A673 (cell line): ENCODE results near the gene DYRK1A. TPM values are rescaled to one million over a fixed set of nuclear protein-coding genes. Genes with fewer than 3 reads are reported as not detected.

ENCODE experiments used
- BruUV-seq: library from RNA; stranded (reverse); fragments of 400-500 nt; replicated peaks from 2 replicates; lab custom pipeline; 2021; lab: Mats Ljungman, UMichigan
- CTCF ChIA-PET: fragments of 300-600 bp; sonication (Branson Sonifier 250); formaldehyde crosslinking; loops from one replicate; lab custom pipeline; 2022; ENCODE audit warnings: antibody characterized with exemption; lab: Charles Lee
- POLR2A ChIA-PET: fragments of 300-600 bp; sonication (Branson Sonifier 250); formaldehyde crosslinking; loops from one replicate; lab custom pipeline; 2022; ENCODE audit warnings: antibody characterized with exemption; ENCODE audit not compliant: low non-redundant PET; lab: Charles Lee
- DNase-seq: peaks from one replicate; pipeline ENCODE4 v3.0.0-alpha.2; 2015; ENCODE audit warnings: low spot score
- H3K27ac ChIP-seq: fragments of 200-600 bp; sonication (generic); 2 replicates; pipeline ENCODE4 v1.5.1; 2016; ENCODE audit warnings: mixed run types, low read depth, mild to moderate bottlenecking, mixed read lengths, antibody characterized with exemption, low read length; ENCODE audit not compliant: poor library complexity, severe bottlenecking
- H3K27me3 ChIP-seq: fragments of 200-600 bp; sonication (generic); replicated peaks from 2 replicates; pipeline ENCODE4 v1.6.1; 2017; ENCODE audit warnings: mixed run types, low read depth, mild to moderate bottlenecking, mixed read lengths, antibody characterized with exemption, low read length; ENCODE audit not compliant: insufficient read depth, poor library complexity
- H3K36me3 ChIP-seq: fragments of 200-600 bp; sonication (generic); 2 replicates; pipeline ENCODE4 v1.6.1; 2016; ENCODE audit warnings: mixed run types, mild to moderate bottlenecking, mixed read lengths, antibody characterized with exemption, low read length; ENCODE audit not compliant: insufficient read depth, poor library complexity, severe bottlenecking
- H3K4me1 ChIP-seq: fragments of 200-600 bp; sonication (generic); 2 replicates; pipeline ENCODE4 v1.6.1; 2017; ENCODE audit warnings: mixed run types, mild to moderate bottlenecking, mixed read lengths, antibody characterized with exemption, low read length; ENCODE audit not compliant: insufficient read depth, poor library complexity, severe bottlenecking
- H3K4me3 ChIP-seq: fragments of 200-600 bp; sonication (generic); 2 replicates; pipeline ENCODE4 v1.5.1; 2016; ENCODE audit warnings: low read depth, mixed run types, mild to moderate bottlenecking, mixed read lengths, low read length; ENCODE audit not compliant: poor library complexity, severe bottlenecking
- H3K9me3 ChIP-seq: fragments of 200-600 bp; sonication (generic); 2 replicates; pipeline ENCODE4 v1.6.1; 2016; ENCODE audit warnings: mixed run types, low read depth, mild to moderate bottlenecking, mixed read lengths, antibody characterized with exemption, low read length; ENCODE audit not compliant: poor library complexity, severe bottlenecking
- CTCF ChIP-seq: fragments of 300-800, 200-600 bp; sonication (generic); conservative IDR thresholded peaks from 2 replicates; pipeline ENCODE4 v1.5.1; 2017; ENCODE audit warnings: low read depth, mild to moderate bottlenecking, antibody characterized with exemption, low read length, moderate library complexity, mixed read lengths
- EZH2 ChIP-seq: fragments of 200-600 bp; sonication (generic); IDR thresholded peaks from 2 replicates; pipeline ENCODE4 v1.6.1; 2017; ENCODE audit warnings: borderline replicate concordance, low read depth, mild to moderate bottlenecking, mixed read lengths, antibody characterized with exemption, low read length; ENCODE audit not compliant: poor library complexity, severe bottlenecking
- intact Hi-C: fragments of 100-400 bp; cut with micrococcal nuclease; formaldehyde crosslinking; loops from one replicate; pipeline ENCODE4 v1.10.0; 2022; ENCODE audit not compliant: unreplicated experiment
- total RNA-seq: library from RNA; stranded (reverse); gene quantifications from 2 replicates; pipeline ENCODE4 v1.2.3, GENCODE V29; 2021

Gene DYRK1A
- total RNA-seq, 1 experiment from 2014 or later: 70.5 TPM

GRCh38 chr21:37489553-37489952 is 123.0 kb downstream of the DYRK1A start:
- no peak for DNase-seq
- H3K9me3 ChIP-seq: no peaks in the 10 kb centered on the region
- ChIA-PET POLR2A (no interaction called here), CTCF (no interaction called here)
- H3K4me1 ChIP-seq: peaks cover 6% of the 10 kb centered on the region
- no peak overlapping the region for H3K4me3 ChIP-seq
- no peak overlapping the region for H3K27ac ChIP-seq
- TF ChIP-seq EZH2 (no peak), CTCF (no peak)
- intact Hi-C loops: no loop called here
- BruUV-seq: no TSS peak
- peaks cover 22% of the 10 kb centered on the region for H3K36me3 ChIP-seq
- H3K27me3 ChIP-seq: no peaks in the 10 kb centered on the region

GRCh38 chr21:37490084-37490483 is 123.5 kb downstream of the DYRK1A start:
- Histone ChIP-seq H3K27me3 (no peaks in the 10 kb centered on the region), H3K27ac (no peak overlapping the region), H3K9me3 (no peaks in the 10 kb centered on the region), H3K36me3 (peaks cover 22% of the 10 kb centered on the region), H3K4me1 (peaks cover 1% of the 10 kb centered on the region), H3K4me3 (no peak overlapping the region)
- POLR2A ChIA-PET: no interaction called here
- no TSS peak for BruUV-seq
- intact Hi-C loops: no loop called here
- CTCF ChIA-PET: no interaction called here
- no peak for DNase-seq
- TF ChIP-seq EZH2 (no peak), CTCF (no peak)

GRCh38 chr21:37496972-37497371 is 130.4 kb downstream of the DYRK1A start:
- ChIA-PET CTCF (interaction anchor here (0.6 kb wide), 1 partner anchor 495 kb away, joined by 3 read pairs; no protein-coding TSS in a partner anchor), POLR2A (no interaction called here)
- DNase-seq: peak; percentile 15
- H3K4me3 ChIP-seq: no peak overlapping the region
- H3K9me3 ChIP-seq: no peaks in the 10 kb centered on the region
- H3K27me3 ChIP-seq: no peaks in the 10 kb centered on the region
- intact Hi-C loops: no loop called here
- H3K36me3 ChIP-seq: peaks cover 29% of the 10 kb centered on the region
- no peaks in the 10 kb centered on the region for H3K4me1 ChIP-seq
- BruUV-seq: no TSS peak
- no peak overlapping the region for H3K27ac ChIP-seq
- no peak for TF ChIP-seq EZH2
- TF ChIP-seq CTCF: peak; percentile 53; the same call in 1 of the 2 replicates
